Spleen (tissue), 11 donors: ENCODE measurements around the gene FSTL1. TPM values are rescaled to one million over a fixed set of nuclear protein-coding genes. Genes with fewer than 3 reads are reported as not detected.

ENCODE experiments used
- DNase-seq: peaks from one replicate; pipeline ENCODE4 v3.0.0-alpha.2; 2020
- H3K27ac ChIP-seq, 8 donors: fragments of 200-600 bp; sonication (generic) in 7 of 8; 1 replicate in 4 of 8; 2 replicates in 4 of 8; pipeline versions ENCODE4 v1.5.0 to v1.8.0; 2016 to 2021; ENCODE audit warnings: inconsistent platforms in 4 of 8, mild to moderate bottlenecking in 4 of 8, moderate library complexity in 1 of 8
- H3K27me3 ChIP-seq, 7 donors: fragments of 200-600 bp; sonication (generic) in 6 of 7; replicated peaks in 1 of 7; 1 replicate in 4 of 7; 2 replicates in 3 of 7; pipeline versions ENCODE4 v1.5.0 to v1.8.0; 2016 to 2021; ENCODE audit warnings: inconsistent platforms in 3 of 7, mild to moderate bottlenecking in 1 of 7
- H3K36me3 ChIP-seq, 6 donors: fragments of 200-600 bp; sonication (generic) in 5 of 6; 1 replicate in 4 of 6; 2 replicates in 2 of 6; pipeline versions ENCODE4 v1.5.0 to v1.8.0; 2016 to 2021; ENCODE audit warnings: inconsistent platforms in 2 of 6
- H3K4me1 ChIP-seq, 6 donors: fragments of 200-600 bp; sonication (generic) in 5 of 6; 1 replicate in 3 of 6; 2 replicates in 3 of 6; pipeline versions ENCODE4 v1.5.0 to v1.8.0; 2016 to 2021; ENCODE audit warnings: inconsistent platforms in 3 of 6
- H3K4me3 ChIP-seq, 8 donors: fragments of 200-600 bp; sonication (generic) in 7 of 8; 1 replicate in 4 of 8; 2 replicates in 4 of 8; pipeline versions ENCODE4 v1.5.0 to v1.8.0; 2016 to 2021; ENCODE audit warnings: inconsistent platforms in 4 of 8, mild to moderate bottlenecking in 4 of 8, moderate library complexity in 2 of 8
- H3K9me3 ChIP-seq, 8 donors: fragments of 200-600 bp; sonication (generic) in 7 of 8; 1 replicate in 4 of 8; 2 replicates in 4 of 8; pipeline versions ENCODE4 v1.5.0 to v1.8.0; 2016 to 2021; ENCODE audit warnings: inconsistent platforms in 4 of 8
- CTCF ChIP-seq, 11 experiments: fragments of 200-600 bp in 7 of 11; fragments of 450-650 bp in 4 of 11; sonication (generic) in 4 of 11; IDR thresholded peaks in 8 of 11; conservative IDR thresholded peaks in 3 of 11; 1 replicate in 7 of 11; 2 replicates in 4 of 11; pipeline versions ENCODE4 v1.4.0 to v1.8.0; 2016 to 2021; ENCODE audit warnings: antibody characterized with exemption in 11 of 11, inconsistent platforms in 4 of 11, mild to moderate bottlenecking in 1 of 11
- POLR2A ChIP-seq, 3 donors: fragments of 450-650 bp; IDR thresholded peaks; one replicate each; pipeline ENCODE4 v1.5.1; 2017; ENCODE audit warnings: antibody characterized with exemption in 3 of 3, mild to moderate bottlenecking in 1 of 3
- POLR2AphosphoS5 ChIP-seq, 3 donors: sonication (generic); formaldehyde crosslinking; IDR thresholded peaks; one replicate each; pipeline ENCODE4 v1.5.1; 2017; ENCODE audit warnings: antibody characterized with exemption in 3 of 3
- WGBS, 5 donors: extraction: QIAGEN DNeasy Blood & Tissue Kit in 3 of 5; methylation state at CpG; one replicate each; pipeline versions ENCODE4 v1.1.5 to v1.1.7; 2013 to 2018; 5-methylcytosine and 5-hydroxymethylcytosine counted together
- intact Hi-C: fragments of 100-400 bp; cut with DNase I; formaldehyde crosslinking; loops from one replicate; pipeline ENCODE4 v1.15.0; 2023; ENCODE audit warnings: low total_unique reads
- polyA plus RNA-seq, 3 donors: library from polyadenylated mRNA; stranded (reverse); fragments of 200-250 nt; gene quantifications; one replicate each; pipeline ENCODE4 v1.2.1, GENCODE V29; 2013
- total RNA-seq, 7 donors: library from RNA; depleted of rRNA in 3 of 7; stranded (reverse); fragments of >200 nt in 3 of 7; fragmentation: NEBNext Ultra II Directional in 4 of 7; extraction: Animal tissue kit (Norgen Biotek cat#: 25700) in 4 of 7; gene quantifications; one replicate each; pipeline versions ENCODE4 v1.1.0 to v1.2.1, GENCODE V29; 2016 to 2021
- donor health status: healthy with polysubstance abuse.
- donor health status: DM: no; HTN: no; CAD: no; lungs with moderate emphysema.
- donor health status: DM: no; HTN: no; CAD: no.
- donor health status: Bipolar disorder and iron deficiency.
- donor health status: healthy.
- donor health status: DM: no; HTN: no; CAD: no.
- donor health status: DM: yes; HTN: yes; CAD: no.

Gene FSTL1
- total and polyA plus RNA-seq, 10 donors, result 6.7 to 228 (median 99.3) TPM

- no peaks in the 10 kb centered on the region for H3K36me3 ChIP-seq
- TF ChIP-seq POLR2A (IDR thresholded peaks at IDR 0.05), result no peak
- no peak for TF ChIP-seq POLR2AphosphoS5 (IDR thresholded peaks at IDR 0.05)
- TF ChIP-seq CTCF (IDR thresholded peaks at IDR 0.05 in 8 of 11, conservative IDR thresholded peaks at IDR 0.05 in 3 of 11), result no peak
- WGBS, 5 donors, result 88 to 95% (median 94%) methylated on average over 2 of the region's 2 CpGs
- no peaks in the 10 kb centered on the region for H3K9me3 ChIP-seq
- no peak overlapping the region for H3K4me3 ChIP-seq
- peaks cover 0 to 5% (median 0%) of the 10 kb centered on the region in 7 donors for H3K27me3 ChIP-seq
- DNase-seq, result no peak
- peak overlapping the region in 4 of 8 donors; percentile 13 to 59 (median 32) for H3K27ac ChIP-seq
- intact Hi-C loops, result loop anchor here (10.0 kb wide), 1 partner anchor 133 kb away; no protein-coding TSS in a partner anchor
- H3K4me1 ChIP-seq, result peaks cover 5 to 58% (median 34%) of the 10 kb centered on the region in 6 donors
These were observed 28.9 kb downstream of the FSTL1 start for GRCh38 chr3:120421926-120422325.

GRCh38 chr3:120420928-120421551 is 29.8 kb downstream of the FSTL1 start:
- intact Hi-C loops, result loop anchor here (10.0 kb wide), 1 partner anchor 134 kb away; no protein-coding TSS in a partner anchor
- DNase-seq, result no peak
- H3K4me1 ChIP-seq, result peaks cover 13 to 58% (median 40%) of the 10 kb centered on the region in 6 donors
- H3K27me3 ChIP-seq, result no peaks in the 10 kb centered on the region
- no peaks in the 10 kb centered on the region for H3K9me3 ChIP-seq
- no peak for TF ChIP-seq CTCF (IDR thresholded peaks at IDR 0.05 in 8 of 11, conservative IDR thresholded peaks at IDR 0.05 in 3 of 11)
- no peak for TF ChIP-seq POLR2A (IDR thresholded peaks at IDR 0.05)
- TF ChIP-seq POLR2AphosphoS5 (IDR thresholded peaks at IDR 0.05), result no peak
- H3K4me3 ChIP-seq, result no peak overlapping the region
- WGBS, 5 donors, result 41 to 58% (median 47%) methylated on average over 6 of the region's 6 CpGs
- no peaks in the 10 kb centered on the region for H3K36me3 ChIP-seq
- H3K27ac ChIP-seq, result peak overlapping the region in 5 of 8 donors; percentile 13 to 59 (median 36)

- no peaks in the 10 kb centered on the region for H3K27me3 ChIP-seq
- no peaks in the 10 kb centered on the region for H3K36me3 ChIP-seq
- H3K4me3 ChIP-seq, result no peak overlapping the region
- no peak for DNase-seq
- TF ChIP-seq CTCF (IDR thresholded peaks at IDR 0.05 in 8 of 11, conservative IDR thresholded peaks at IDR 0.05 in 3 of 11) (no peak), POLR2A (IDR thresholded peaks at IDR 0.05) (no peak), POLR2AphosphoS5 (IDR thresholded peaks at IDR 0.05) (no peak)
- 74 to 91% (median 83%) methylated on average over 3 of the region's 3 CpGs for WGBS, 5 donors
- H3K9me3 ChIP-seq, result no peaks in the 10 kb centered on the region
- intact Hi-C loops, result loop anchor here (10.0 kb wide), 1 partner anchor 134 kb away; no protein-coding TSS in a partner anchor
- H3K4me1 ChIP-seq, result peaks cover 13 to 60% (median 41%) of the 10 kb centered on the region in 6 donors
- peak overlapping the region in 2 of 8 donors; percentile 21 to 43 for H3K27ac ChIP-seq
These were observed 30.4 kb downstream of the FSTL1 start for GRCh38 chr3:120420360-120420759.

- WGBS, 5 donors, result 77 to 89% (median 86%) methylated on average over 3 of the region's 3 CpGs
- no peak overlapping the region for H3K27ac ChIP-seq
- no peaks in the 10 kb centered on the region for H3K36me3 ChIP-seq
- DNase-seq, result no peak
- no peak for TF ChIP-seq POLR2AphosphoS5 (IDR thresholded peaks at IDR 0.05)
- TF ChIP-seq POLR2A (IDR thresholded peaks at IDR 0.05), result no peak
- H3K4me3 ChIP-seq, result no peak overlapping the region
- intact Hi-C loops, result loop anchor here (5.0 to 10.0 kb wide), 2 partner anchors 135 to 177 kb away; no protein-coding TSS in a partner anchor
- H3K9me3 ChIP-seq, result no peaks in the 10 kb centered on the region
- peaks cover 13 to 61% (median 41%) of the 10 kb centered on the region in 6 donors for H3K4me1 ChIP-seq
- H3K27me3 ChIP-seq, result no peaks in the 10 kb centered on the region
These were observed 31.0 kb downstream of the FSTL1 start for GRCh38 chr3:120419797-120420196.
